Stimulated activated naive CD8-positive, alpha-beta T cell treated with anti-CD3 and anti-CD28 coated beads, Interleukin-15, Interleukin-2, amounts not matched to agents 100 ng/mL and 50 ng/mL, for 24 hours (primary cell): Measurements from ENCODE around the gene SLC4A5.
"Not testable (repeated sequence)": the region's sequence is repeated elsewhere in the genome, so short reads cannot be mapped to it uniquely, and the experiment has no call there.

ENCODE experiments used
- H3K27ac Mint-ChIP-seq: one replicate; pipeline ENCODE4 v1.8.0; 2021; ENCODE audit warnings: mild to moderate bottlenecking, mixed read lengths
- H3K27me3 Mint-ChIP-seq: one replicate; pipeline ENCODE4 v1.8.0; 2021; ENCODE audit warnings: mixed read lengths
- H3K36me3 Mint-ChIP-seq: one replicate; pipeline ENCODE4 v1.8.0; 2021; ENCODE audit warnings: low read depth, mixed read lengths
- H3K4me1 Mint-ChIP-seq: one replicate; pipeline ENCODE4 v1.8.0; 2021; ENCODE audit warnings: low read depth, mixed read lengths
- H3K4me3 Mint-ChIP-seq: one replicate; pipeline ENCODE4 v1.8.0; 2021; ENCODE audit warnings: mild to moderate bottlenecking, mixed read lengths
- H3K9me3 Mint-ChIP-seq: one replicate; pipeline ENCODE4 v1.8.0; 2021; ENCODE audit warnings: mixed read lengths

SLC4A5 gene

GRCh38 chr2:74228772-74229171 lies 114.4 kb downstream of the SLC4A5 start:
- H3K4me1 Mint-ChIP-seq: no peaks in the 10 kb centered on the region
- no peaks in the 10 kb centered on the region for H3K36me3 Mint-ChIP-seq
- H3K9me3 Mint-ChIP-seq: no peaks in the 10 kb centered on the region

GRCh38 chr2:74227646-74228045 lies 115.6 kb downstream of the SLC4A5 start:
- no peak overlapping the region for H3K27ac Mint-ChIP-seq

More at GRCh38 chr2:74228772-74229171, 114.4 kb downstream of the SLC4A5 start:
- H3K27me3 Mint-ChIP-seq: no peaks in the 10 kb centered on the region
- no peak overlapping the region for H3K27ac Mint-ChIP-seq
- no peak overlapping the region for H3K4me3 Mint-ChIP-seq

GRCh38 chr2:74226648-74227213 lies 116.5 kb downstream of the SLC4A5 start:
- Mint-ChIP-seq H3K36me3 (peaks cover 7% of the 10 kb centered on the region), H3K4me3 (no peak overlapping the region), H3K4me1 (no peaks in the 10 kb centered on the region), H3K9me3 (no peaks in the 10 kb centered on the region), H3K27me3 (no peaks in the 10 kb centered on the region), H3K27ac (no peak overlapping the region)

More at GRCh38 chr2:74227646-74228045, 115.6 kb downstream of the SLC4A5 start:
- no peak overlapping the region for H3K4me3 Mint-ChIP-seq
- H3K9me3 Mint-ChIP-seq: no peaks in the 10 kb centered on the region
- no peaks in the 10 kb centered on the region for H3K27me3 Mint-ChIP-seq
- no peaks in the 10 kb centered on the region for H3K4me1 Mint-ChIP-seq
- no peaks in the 10 kb centered on the region for H3K36me3 Mint-ChIP-seq

- no peak overlapping the region for H3K4me3 Mint-ChIP-seq
- no peak overlapping the region for H3K27ac Mint-ChIP-seq
- H3K36me3 Mint-ChIP-seq: peaks cover 13% of the 10 kb centered on the region
- no peaks in the 10 kb centered on the region for H3K27me3 Mint-ChIP-seq
- no peaks in the 10 kb centered on the region for H3K9me3 Mint-ChIP-seq
- H3K4me1 Mint-ChIP-seq: no peaks in the 10 kb centered on the region
Measured at GRCh38 chr2:74225698-74226459, 117.3 kb downstream of the SLC4A5 start.

DNA sequence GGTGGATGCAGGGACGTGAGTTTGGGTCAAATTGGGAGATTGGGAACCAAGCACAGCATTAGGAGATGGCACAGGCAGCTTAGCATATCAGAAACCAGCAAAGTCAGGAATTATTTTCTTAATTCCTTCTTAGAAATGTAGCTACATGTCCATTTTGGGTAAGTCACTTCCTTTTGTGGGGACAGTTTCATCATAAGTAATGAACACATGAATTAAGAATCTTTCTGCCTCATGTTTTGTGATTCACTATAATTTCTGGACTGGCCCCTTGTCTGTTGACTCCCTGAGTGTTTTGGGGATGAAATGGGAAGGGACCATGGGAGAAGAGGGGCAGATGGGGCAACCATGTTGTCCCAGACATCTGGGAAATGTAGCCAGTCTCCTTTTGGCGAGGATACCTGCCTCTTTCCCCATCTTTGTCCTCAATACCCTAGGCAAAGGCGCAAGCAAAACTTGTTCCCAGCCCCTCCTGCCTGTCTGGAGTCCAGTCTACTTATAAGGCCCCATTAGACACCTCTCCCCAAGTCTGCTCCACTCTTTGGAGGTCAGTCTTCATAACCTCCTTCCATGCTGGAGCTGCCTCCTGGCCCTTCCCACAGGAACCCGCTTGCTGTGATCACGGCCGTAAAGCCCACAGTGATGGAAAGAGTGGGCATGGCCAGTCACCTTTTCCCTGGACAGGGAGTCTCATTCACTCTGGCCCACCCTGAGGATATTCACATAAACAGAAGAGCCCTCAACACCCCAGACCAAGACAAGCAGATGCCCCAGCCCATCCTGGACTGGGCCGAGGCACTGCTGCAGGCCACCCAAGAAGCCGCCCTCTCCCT lies 119.1 kb downstream of the SLC4A5 start:
- Mint-ChIP-seq H3K27me3 (no peaks in the 10 kb centered on the region), H3K9me3 (no peaks in the 10 kb centered on the region), H3K4me3 (no peak overlapping the region), H3K27ac (peak overlapping the region; percentile 56), H3K4me1 (no peaks in the 10 kb centered on the region), H3K36me3 (peaks cover 26% of the 10 kb centered on the region)

DNA sequence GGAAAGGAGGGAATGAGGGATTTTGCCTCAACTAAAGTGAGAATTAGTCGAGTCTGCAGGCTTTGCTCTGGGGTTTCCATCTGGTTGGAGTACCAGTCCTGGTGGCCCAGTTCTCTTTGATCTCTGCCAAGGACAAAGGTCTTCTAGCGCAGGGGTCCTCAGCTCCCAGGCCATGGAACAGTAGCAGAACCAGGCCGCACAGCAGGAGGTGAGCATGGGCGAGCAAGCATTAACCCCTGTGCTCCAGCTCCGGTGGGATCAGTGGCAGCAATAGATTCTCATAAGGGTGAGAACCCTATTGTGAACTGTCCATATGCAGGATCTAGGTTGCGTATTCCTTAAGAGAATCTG lies 120.9 kb downstream of the SLC4A5 start:
- no peak overlapping the region for H3K4me3 Mint-ChIP-seq
- H3K36me3 Mint-ChIP-seq: peaks cover 41% of the 10 kb centered on the region
- H3K27me3 Mint-ChIP-seq: no peaks in the 10 kb centered on the region
- H3K27ac Mint-ChIP-seq: no peak overlapping the region
- H3K4me1 Mint-ChIP-seq: no peaks in the 10 kb centered on the region
- no peaks in the 10 kb centered on the region for H3K9me3 Mint-ChIP-seq

- Mint-ChIP-seq H3K9me3 (no peaks in the 10 kb centered on the region), H3K36me3 (peaks cover 46% of the 10 kb centered on the region), H3K27me3 (no peaks in the 10 kb centered on the region), H3K27ac (no peak overlapping the region), H3K4me3 (no peak overlapping the region), H3K4me1 (no peaks in the 10 kb centered on the region)
Measured at GRCh38 chr2:74221604-74222299, 121.5 kb downstream of the SLC4A5 start.

- Mint-ChIP-seq H3K27ac (no peak overlapping the region), H3K4me3 (no peak overlapping the region), H3K9me3 (no peaks in the 10 kb centered on the region), H3K27me3 (no peaks in the 10 kb centered on the region), H3K36me3 (peaks cover 52% of the 10 kb centered on the region), H3K4me1 (no peaks in the 10 kb centered on the region)
Measured at GRCh38 chr2:74221091-74221490, 122.1 kb downstream of the SLC4A5 start.

GRCh38 chr2:74219846-74220486 lies 123.2 kb downstream of the SLC4A5 start:
- Mint-ChIP-seq H3K36me3 (peaks cover 60% of the 10 kb centered on the region), H3K27ac (no peak overlapping the region), H3K4me3 (no peak overlapping the region), H3K27me3 (no peaks in the 10 kb centered on the region), H3K4me1 (no peaks in the 10 kb centered on the region), H3K9me3 (no peaks in the 10 kb centered on the region)

DNA sequence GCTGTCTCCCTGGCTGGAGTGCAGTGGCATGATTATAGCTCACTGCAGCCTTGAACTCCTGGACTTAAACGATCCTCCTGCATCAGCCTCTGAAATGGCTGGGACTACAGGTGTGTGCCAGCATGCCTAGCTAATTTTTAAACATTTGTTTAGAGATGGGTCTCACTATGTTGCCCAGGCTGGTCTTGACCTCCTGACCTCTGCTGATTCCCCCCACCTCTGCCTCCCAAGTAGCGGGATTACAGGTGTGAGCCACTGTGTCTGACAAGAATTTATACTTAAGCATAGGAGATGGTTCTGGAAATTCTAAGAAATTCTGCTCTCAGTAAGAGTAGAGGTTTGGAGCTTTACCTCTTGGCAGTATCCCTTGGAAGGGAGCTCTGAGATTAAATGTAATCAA lies 126.6 kb downstream of the SLC4A5 start:
- no peak overlapping the region for H3K4me3 Mint-ChIP-seq
- no peaks in the 10 kb centered on the region for H3K9me3 Mint-ChIP-seq
- H3K4me1 Mint-ChIP-seq: peaks cover 3% of the 10 kb centered on the region
- H3K36me3 Mint-ChIP-seq: peaks cover 79% of the 10 kb centered on the region
- no peaks in the 10 kb centered on the region for H3K27me3 Mint-ChIP-seq
- peak overlapping the region; percentile 40 for H3K27ac Mint-ChIP-seq

GRCh38 chr2:74215771-74216170 lies 127.4 kb downstream of the SLC4A5 start:
- not testable (repeated sequence) for H3K4me3 Mint-ChIP-seq, H3K27ac Mint-ChIP-seq, H3K4me1 Mint-ChIP-seq, H3K27me3 Mint-ChIP-seq, H3K9me3 Mint-ChIP-seq
- peaks cover 80% of the 10 kb centered on the region for H3K36me3 Mint-ChIP-seq

DNA sequence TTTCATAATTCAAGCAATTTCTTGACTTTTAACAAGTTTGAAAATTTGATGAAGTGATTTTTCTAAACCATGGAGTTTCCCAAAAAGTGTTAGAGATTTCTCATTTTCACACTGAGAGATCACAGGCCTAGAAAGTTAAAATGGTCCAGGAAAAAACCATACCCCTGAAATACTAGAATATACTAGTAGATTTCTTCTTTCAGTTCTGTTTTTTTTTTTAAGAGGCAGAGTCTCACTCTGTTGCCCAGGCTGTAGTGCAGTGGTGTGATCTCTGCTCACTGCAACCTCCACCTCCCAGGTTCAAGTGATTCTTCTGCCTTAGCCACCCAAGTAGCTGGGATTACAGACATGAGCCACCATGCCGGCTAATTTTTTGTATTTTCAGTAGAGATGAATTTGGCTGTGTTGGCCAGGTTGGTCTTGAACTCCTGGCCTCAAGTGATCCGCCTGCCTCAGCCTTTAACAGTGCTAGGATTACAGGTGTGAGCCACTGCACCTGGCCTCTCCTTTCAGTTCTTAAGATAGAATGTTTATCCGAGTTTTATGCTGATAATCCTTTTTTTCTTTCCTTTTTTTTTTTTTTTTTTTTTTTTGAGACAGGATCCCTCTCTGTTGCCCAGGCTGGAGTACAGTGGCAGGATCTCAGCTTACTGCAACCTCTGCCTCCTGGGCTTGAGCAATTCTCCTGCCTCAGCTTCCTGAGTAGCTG lies 130.4 kb downstream of the SLC4A5 start:
- no peaks in the 10 kb centered on the region for H3K9me3 Mint-ChIP-seq
- H3K36me3 Mint-ChIP-seq: peaks cover 84% of the 10 kb centered on the region
- no peak overlapping the region for H3K27ac Mint-ChIP-seq
- H3K4me1 Mint-ChIP-seq: peaks cover 3% of the 10 kb centered on the region
- H3K4me3 Mint-ChIP-seq: no peak overlapping the region
- H3K27me3 Mint-ChIP-seq: no peaks in the 10 kb centered on the region

- Mint-ChIP-seq H3K27ac (peak overlapping the region; percentile 94), H3K4me1 (peaks cover 56% of the 10 kb centered on the region), H3K36me3 (peaks cover 88% of the 10 kb centered on the region), H3K4me3 (peak overlapping the region; percentile 63), H3K27me3 (no peaks in the 10 kb centered on the region), H3K9me3 (no peaks in the 10 kb centered on the region)
Measured at GRCh38 chr2:74206180-74206688, 137.0 kb downstream of the SLC4A5 start.

GRCh38 chr2:74205596-74205995 lies 137.6 kb downstream of the SLC4A5 start:
- Mint-ChIP-seq H3K27ac (peak overlapping the region; percentile 94), H3K4me1 (peaks cover 63% of the 10 kb centered on the region), H3K4me3 (peak overlapping the region; percentile 63), H3K36me3 (peaks cover 89% of the 10 kb centered on the region), H3K27me3 (no peaks in the 10 kb centered on the region), H3K9me3 (no peaks in the 10 kb centered on the region)
